K562 (cell line): Measurements from ENCODE around the gene PLXDC1. TPM values are rescaled to one million over a fixed set of nuclear protein-coding genes. Genes with fewer than 3 reads are reported as not detected.
A peak's percentile ranks its signal among the peaks of the same experiment; 100 is the strongest.

Experiments used
- BDP1 ChIP-seq: IDR thresholded peaks from 3 replicates; pipeline ENCODE4 v1.6.1; 2011; ENCODE audit not compliant: insufficient read length, insufficient read depth
- CAMTA2 ChIP-seq: fragments of 250-450 bp; sonication (Bioruptor Pico); conservative IDR thresholded peaks from 2 replicates; pipeline ENCODE4 v1.5.1; 2022
- CBFB ChIP-seq: sonication (generic); formaldehyde crosslinking; IDR thresholded peaks from 2 replicates; pipeline ENCODE4 v1.4.0; 2020; ENCODE audit warnings: mild to moderate bottlenecking, missing genetic modification reagents
- ELF4 ChIP-seq: fragments of 450-650 bp; formaldehyde crosslinking; IDR thresholded peaks from 2 replicates; pipeline ENCODE4 v1.4.0; 2022; ENCODE audit warnings: missing genetic modification characterization
- ETS1 ChIP-seq: conservative IDR thresholded peaks from 2 replicates; pipeline ENCODE4 v1.6.1; 2011; ENCODE audit warnings: low read depth, mild to moderate bottlenecking, low read length; ENCODE audit not compliant: control insufficient read depth
- HCFC1 ChIP-seq: IDR thresholded peaks from 2 replicates; pipeline ENCODE4 v1.6.1; 2012; ENCODE audit warnings: low read depth, low read length, improper control_type of control experiment
- HDAC2 ChIP-seq: fragments of 450-650 bp; IDR thresholded peaks from 2 replicates; pipeline ENCODE4 v1.6.1; 2016; ENCODE audit warnings: mild to moderate bottlenecking
- HDAC3 ChIP-seq: fragments of 450-650 bp; IDR thresholded peaks from 2 replicates; pipeline ENCODE4 v1.6.1; 2018; ENCODE audit warnings: borderline replicate concordance, mild to moderate bottlenecking, moderate library complexity; ENCODE audit not compliant: partially characterized antibody
- HEY1 ChIP-seq: fragments of 250-450 bp; sonication (Bioruptor Pico); IDR thresholded peaks from 2 replicates; pipeline ENCODE4 v1.5.0; 2020; ENCODE audit warnings: mild to moderate bottlenecking, moderate library complexity, borderline replicate concordance
- IRF2 ChIP-seq: sonication (generic); formaldehyde crosslinking; IDR thresholded peaks from 2 replicates; pipeline ENCODE4 v1.8.1; 2022; ENCODE audit warnings: mild to moderate bottlenecking, missing genetic modification reagents
- KAT7 ChIP-seq: sonication (generic); formaldehyde crosslinking; IDR thresholded peaks from 2 replicates; pipeline ENCODE4 v1.8.0; 2022; ENCODE audit warnings: missing genetic modification reagents, mild to moderate bottlenecking, borderline replicate concordance
- NEUROD1 ChIP-seq: fragments of 150-350 bp; IDR thresholded peaks from 2 replicates; pipeline ENCODE4 v1.6.1; 2014; ENCODE audit warnings: borderline replicate concordance, low read length, low read depth; ENCODE audit not compliant: partially characterized antibody
- NFATC3 ChIP-seq: fragments of 450-650 bp; IDR thresholded peaks from 2 replicates; pipeline ENCODE4 v1.6.1; 2017; ENCODE audit warnings: mild to moderate bottlenecking
- PCBP2 ChIP-seq: fragments of 200-400 bp; formaldehyde crosslinking; IDR thresholded peaks from 2 replicates; pipeline ENCODE4 v1.6.1; 2018; ENCODE audit warnings: low read length, low read depth, mild to moderate bottlenecking, moderate library complexity; ENCODE audit not compliant: poor library complexity, severe bottlenecking
- PML ChIP-seq: IDR thresholded peaks from 2 replicates; pipeline ENCODE4 v1.6.1; 2012; ENCODE audit warnings: low read length, inconsistent platforms
- POLR3G ChIP-seq: IDR thresholded peaks from 2 replicates; pipeline ENCODE4 v1.6.1; 2011; ENCODE audit not compliant: insufficient read length, insufficient replicate concordance; ENCODE audit errors: extremely low read depth
- SAFB ChIP-seq: fragments of 200-400 bp; formaldehyde crosslinking; IDR thresholded peaks from 2 replicates; pipeline ENCODE4 v1.6.1; 2017; ENCODE audit warnings: low read depth, low read length, borderline replicate concordance
- SIN3B ChIP-seq: fragments of 450-650 bp; IDR thresholded peaks from 2 replicates; pipeline ENCODE4 v1.6.1; 2017; ENCODE audit warnings: low read depth, mild to moderate bottlenecking, moderate library complexity
- TAF15 ChIP-seq: fragments of 200-400 bp; formaldehyde crosslinking; IDR thresholded peaks from 2 replicates; pipeline ENCODE4 v1.6.1; 2017; ENCODE audit warnings: mild to moderate bottlenecking, low read depth, low read length, moderate library complexity
- TCF15 ChIP-seq: fragments of 250-450 bp; sonication (Bioruptor Pico); IDR thresholded peaks from 2 replicates; pipeline ENCODE4 v1.8.0; 2022; ENCODE audit warnings: moderate library complexity, mild to moderate bottlenecking, inconsistent platforms
- TSC22D4 ChIP-seq: fragments of 450-650 bp; IDR thresholded peaks from 2 replicates; pipeline ENCODE4 v1.6.1; 2016; ENCODE audit warnings: missing genetic modification characterization, missing biosample characterization, control low read depth
- ZEB2 ChIP-seq: fragments of 450-650 bp; IDR thresholded peaks from 2 replicates; pipeline ENCODE4 v1.6.1; 2016
- ZFP30 ChIP-seq: fragments of 250-450 bp; sonication (Bioruptor Pico); IDR thresholded peaks from 2 replicates; pipeline ENCODE4 v1.8.0; 2022; ENCODE audit warnings: moderate library complexity, mild to moderate bottlenecking, inconsistent platforms, borderline replicate concordance
- ZNF133 ChIP-seq: fragments of 250-450 bp; sonication (Bioruptor Pico); IDR thresholded peaks from 2 replicates; pipeline ENCODE4 v1.4.0; 2020; ENCODE audit warnings: mild to moderate bottlenecking
- ZNF184 ChIP-seq: sonication (generic); formaldehyde crosslinking; IDR thresholded peaks from 2 replicates; pipeline ENCODE4 v1.5.0; 2020; ENCODE audit warnings: missing genetic modification reagents
- ZNF232 ChIP-seq: sonication (generic); formaldehyde crosslinking; IDR thresholded peaks from 2 replicates; pipeline ENCODE4 v1.8.0; 2022; ENCODE audit warnings: mild to moderate bottlenecking, missing genetic modification reagents
- ZNF431 ChIP-seq: sonication (generic); formaldehyde crosslinking; IDR thresholded peaks from 2 replicates; pipeline ENCODE4 v1.8.0; 2022; ENCODE audit warnings: mild to moderate bottlenecking, missing genetic modification reagents
- ZNF740 ChIP-seq, 3 experiments: fragments of 200-800 bp in 1 of 3; sonication (Bioruptor generic) in 1 of 3; sonication (generic) in 1 of 3; formaldehyde crosslinking in 1 of 3; IDR thresholded peaks; 2 replicates each; pipeline versions ENCODE4 v1.6.1 to v1.8.0; 2016 to 2022; ENCODE audit warnings: mild to moderate bottlenecking in 2 of 3, missing compliant biosample characterization in 2 of 3, missing genetic modification characterization in 2 of 3, missing genetic modification reagents in 1 of 3
- polyA plus RNA-seq, 8 experiments: library from polyadenylated mRNA; depleted of rRNA in 4 of 8; stranded (reverse) in 5 of 8; unstranded in 3 of 8; fragments of >200 nt; fragmentation: Nextera tagmentation in 2 of 8; fragmentation: Illumina TruSeq in 1 of 8; extraction: Ambion mirVana in 2 of 8; extraction: Trizol in 1 of 8; gene quantifications; 2 replicates each; pipeline versions ENCODE4 v1.2.1 to v1.2.3, GENCODE V29; 2011 to 2014; ENCODE audit warnings: inconsistent platforms in 1 of 8, missing spikeins in 1 of 8
- total RNA-seq, 7 experiments: library from RNA; depleted of rRNA in 6 of 7; stranded (reverse); fragments of >200 nt in 6 of 7; fragmentation: Illumina TruSeq in 2 of 7; extraction: Trizol in 2 of 7; gene quantifications; 2 replicates each; pipeline versions ENCODE4 v1.2.1 to v1.2.3, GENCODE V29; 2011 to 2021; ENCODE audit warnings: low replicate concordance in 1 of 7

The PLXDC1 gene
- total and polyA plus RNA-seq, 9 of the 15 experiments (the other 6 are each of a cell fraction or from before 2014, with no cell fraction given), result not detected

GRCh38 chr17:39014795-39015545, 136.5 kb downstream of the PLXDC1 start (continued):
- TF ChIP-seq ZNF133 (CRISPR knock-in tag) (no peak), BDP1 (no peak), KAT7 (CRISPR knock-in tag) (no peak), CAMTA2 (CRISPR knock-in tag) (no peak), ZFP30 (CRISPR knock-in tag) (no peak), PCBP2 (no peak), ETS1 (no peak), TCF15 (CRISPR knock-in tag) (0 out of 2 replicates have a peak, but pooled peaks have one; percentile 14), NFATC3 (no peak), NEUROD1 (no peak), HDAC3 (no peak), HDAC2 (no peak; the same call in 1 of the 2 replicates), PML (0 out of 2 replicates have a peak, but pooled peaks have one; percentile 27), ZNF232 (CRISPR knock-in tag) (no peak), TAF15 (no peak), SIN3B (no peak), IRF2 (CRISPR knock-in tag) (no peak), ZNF740 (CRISPR knock-in tag; IDR thresholded peaks at IDR 0.05) (no peak), ZNF740 (tag; IDR thresholded peaks at IDR 0.05) (no peak; a peak in 1 of 4 replicates), TSC22D4 (tag) (no peak), CBFB (CRISPR knock-in tag) (no peak), ZEB2 (no peak), POLR3G (no peak), SAFB (no peak), ELF4 (CRISPR knock-in tag) (no peak), HCFC1 (no peak), ZNF431 (CRISPR knock-in tag) (no peak), HEY1 (no peak), ZNF184 (CRISPR knock-in tag) (no peak)
